T-helper 1 cell treated with Interleukin-12 subunit alpha and Interleukin-12 subunit beta and Interleukin-4 antibody, amounts not matched to agents 30 μg/mL and 1 μg/mL, for 36 hours (primary cell): ENCODE results near the gene RASA1.

Source experiments
- H3K27ac Mint-ChIP-seq: one replicate; pipeline ENCODE4 v1.8.0; 2021; ENCODE audit warnings: mild to moderate bottlenecking, mixed read lengths
- H3K27me3 Mint-ChIP-seq: one replicate; pipeline ENCODE4 v1.8.0; 2021; ENCODE audit warnings: low read depth, mixed read lengths
- H3K36me3 Mint-ChIP-seq: one replicate; pipeline ENCODE4 v1.8.0; 2021; ENCODE audit warnings: low read depth, mixed read lengths
- H3K4me1 Mint-ChIP-seq: one replicate; pipeline ENCODE4 v1.8.0; 2021; ENCODE audit warnings: low read depth, mixed read lengths
- H3K4me3 Mint-ChIP-seq: one replicate; pipeline ENCODE4 v1.8.0; 2021; ENCODE audit warnings: mild to moderate bottlenecking, moderate library complexity, mixed read lengths
- H3K9me3 Mint-ChIP-seq: one replicate; pipeline ENCODE4 v1.8.0; 2021; ENCODE audit warnings: mixed read lengths

RASA1 gene

DNA sequence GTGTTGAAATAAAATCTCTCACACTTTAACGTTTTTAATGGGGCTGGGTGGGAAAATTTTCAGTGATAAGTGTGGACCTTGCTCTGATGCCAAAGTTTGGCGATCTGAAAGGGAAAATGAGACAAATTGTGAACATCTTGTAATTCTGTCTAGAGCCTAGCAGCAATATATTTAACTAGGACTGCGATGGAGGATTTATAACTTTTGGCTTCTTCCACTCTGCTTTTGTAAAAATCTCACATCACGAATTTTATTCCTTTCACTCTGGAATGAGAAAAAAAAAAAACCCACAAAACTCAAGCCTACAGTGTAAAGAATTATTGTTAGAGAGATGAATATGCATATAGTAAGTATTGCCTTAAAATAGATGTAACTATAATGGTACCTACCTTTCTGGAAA is 125.1 kb downstream of the RASA1 start:
- no peaks in the 10 kb centered on the region for H3K9me3 Mint-ChIP-seq
- H3K4me1 Mint-ChIP-seq, result peaks cover 19% of the 10 kb centered on the region
- H3K27ac Mint-ChIP-seq, result no peak overlapping the region
- H3K36me3 Mint-ChIP-seq, result peaks cover 42% of the 10 kb centered on the region
- H3K27me3 Mint-ChIP-seq, result no peaks in the 10 kb centered on the region
- H3K4me3 Mint-ChIP-seq, result no peak overlapping the region

DNA sequence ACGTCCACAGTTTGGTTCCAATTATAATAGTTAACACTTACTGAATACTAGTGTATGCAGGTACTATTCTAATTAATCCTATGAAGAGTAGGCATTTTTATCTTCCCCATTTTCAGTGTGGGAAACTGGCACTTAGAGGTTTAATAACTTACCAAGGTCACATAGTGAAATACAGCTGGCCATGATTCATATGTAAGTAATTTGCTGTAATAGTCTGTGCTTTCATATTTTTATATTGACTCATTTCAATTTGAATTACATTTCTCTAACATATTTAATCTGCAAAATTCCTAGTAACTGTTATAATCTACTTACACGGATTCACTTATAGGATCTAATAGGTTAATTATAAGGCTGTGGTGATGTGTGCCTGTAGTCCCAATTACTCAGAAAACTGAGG is 125.6 kb downstream of the RASA1 start:
- no peak overlapping the region for H3K27ac Mint-ChIP-seq
- peaks cover 38% of the 10 kb centered on the region for H3K36me3 Mint-ChIP-seq
- H3K9me3 Mint-ChIP-seq, result no peaks in the 10 kb centered on the region
- H3K4me3 Mint-ChIP-seq, result no peak overlapping the region
- H3K4me1 Mint-ChIP-seq, result peaks cover 19% of the 10 kb centered on the region
- no peaks in the 10 kb centered on the region for H3K27me3 Mint-ChIP-seq

DNA sequence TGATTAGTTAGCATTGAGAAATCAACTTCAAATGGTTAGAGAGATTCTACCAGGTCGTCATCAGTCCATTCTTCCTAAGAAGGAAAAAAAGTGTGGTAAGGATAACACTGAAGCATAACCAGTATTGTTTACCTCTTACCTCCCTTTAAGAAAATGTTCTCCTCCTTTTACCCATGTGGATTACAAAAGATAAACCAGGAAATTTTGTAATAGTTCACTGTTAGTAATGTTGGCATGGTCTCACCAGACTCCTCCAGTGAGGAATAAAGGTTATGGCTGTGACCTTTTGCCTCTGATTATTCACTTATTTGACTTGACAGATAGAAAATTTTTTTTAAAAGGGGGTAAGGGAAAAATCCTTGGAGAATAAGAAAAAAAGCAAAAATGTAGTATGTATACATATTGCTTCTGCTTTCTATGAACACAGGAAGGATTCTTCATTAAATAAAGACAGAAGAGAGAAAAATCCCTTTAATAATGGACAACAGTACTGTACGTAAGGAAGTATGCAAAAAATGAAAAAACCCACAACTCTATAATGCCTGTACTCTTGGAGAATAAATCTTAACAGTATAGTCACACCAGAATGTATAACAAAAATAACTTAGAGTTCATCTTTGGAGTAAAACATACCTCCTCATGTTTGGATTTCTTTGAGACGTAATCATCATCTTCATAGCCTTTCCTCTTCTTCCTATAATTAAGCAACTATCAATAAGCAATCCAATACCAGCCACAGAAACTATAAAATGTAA is 126.9 kb downstream of the RASA1 start:
- H3K4me1 Mint-ChIP-seq, result peaks cover 19% of the 10 kb centered on the region
- H3K36me3 Mint-ChIP-seq, result peaks cover 43% of the 10 kb centered on the region
- H3K27ac Mint-ChIP-seq, result no peak overlapping the region
- H3K9me3 Mint-ChIP-seq, result no peaks in the 10 kb centered on the region
- no peaks in the 10 kb centered on the region for H3K27me3 Mint-ChIP-seq
- no peak overlapping the region for H3K4me3 Mint-ChIP-seq

DNA sequence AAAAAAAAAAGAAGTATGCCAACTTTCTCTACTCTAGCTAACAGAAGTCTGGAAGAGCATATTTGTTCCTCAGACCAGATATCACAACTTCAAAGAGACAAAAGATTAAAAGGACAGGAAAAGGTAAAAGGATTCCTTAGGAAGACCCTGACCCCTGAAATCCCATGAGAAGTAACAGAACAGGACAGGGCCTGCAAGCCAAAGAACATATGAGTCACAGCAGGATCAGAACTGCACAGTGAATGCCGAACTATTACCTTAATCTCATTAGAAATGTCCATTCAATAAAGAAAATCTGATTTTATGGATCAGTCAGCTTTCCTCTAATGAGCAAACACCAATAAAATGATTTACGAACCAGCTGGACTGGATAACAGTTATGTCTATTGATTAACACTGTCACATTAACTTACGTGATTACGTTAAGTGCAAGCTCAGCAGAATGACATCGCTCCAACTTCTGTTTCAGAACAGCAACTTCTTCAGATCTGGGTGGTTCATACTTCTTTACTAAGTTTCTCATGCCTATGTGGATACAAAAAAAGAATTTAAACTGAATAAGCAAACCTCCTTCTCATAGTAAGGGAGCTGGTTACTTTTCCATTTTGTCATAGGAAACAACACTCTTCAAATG is 131.4 kb downstream of the RASA1 start:
- H3K4me1 Mint-ChIP-seq, result peaks cover 16% of the 10 kb centered on the region
- H3K4me3 Mint-ChIP-seq, result no peak overlapping the region
- no peaks in the 10 kb centered on the region for H3K27me3 Mint-ChIP-seq
- no peak overlapping the region for H3K27ac Mint-ChIP-seq
- peaks cover 38% of the 10 kb centered on the region for H3K36me3 Mint-ChIP-seq
- no peaks in the 10 kb centered on the region for H3K9me3 Mint-ChIP-seq

DNA sequence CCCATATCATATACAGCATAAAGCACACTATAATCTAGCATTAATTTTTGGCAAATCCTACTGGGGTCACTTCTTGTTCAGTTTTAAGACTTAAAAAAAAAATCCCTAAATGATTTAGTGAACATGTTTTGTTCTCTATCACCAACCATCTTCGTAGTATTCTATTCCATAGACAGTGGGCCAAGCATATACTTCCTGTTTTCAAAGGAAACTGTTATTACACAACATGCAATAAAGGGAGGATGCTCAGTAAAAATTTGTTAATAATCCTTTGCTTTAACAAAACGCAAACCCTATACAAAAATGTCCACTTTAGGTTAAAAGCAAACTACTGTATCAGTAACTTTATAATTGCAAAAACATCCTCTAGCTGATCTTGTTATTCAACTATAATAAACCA is 132.0 kb downstream of the RASA1 start:
- Mint-ChIP-seq H3K27me3 (no peaks in the 10 kb centered on the region), H3K27ac (no peak overlapping the region), H3K4me1 (peaks cover 15% of the 10 kb centered on the region), H3K4me3 (no peak overlapping the region), H3K9me3 (no peaks in the 10 kb centered on the region), H3K36me3 (peaks cover 40% of the 10 kb centered on the region)

- H3K36me3 Mint-ChIP-seq, result peaks cover 35% of the 10 kb centered on the region
- no peak overlapping the region for H3K4me3 Mint-ChIP-seq
- H3K27ac Mint-ChIP-seq, result no peak overlapping the region
- H3K27me3 Mint-ChIP-seq, result no peaks in the 10 kb centered on the region
- H3K9me3 Mint-ChIP-seq, result no peaks in the 10 kb centered on the region
- H3K4me1 Mint-ChIP-seq, result peaks cover 10% of the 10 kb centered on the region
Measured at GRCh38 chr5:87400305-87400899, 132.7 kb downstream of the RASA1 start.

- H3K4me3 Mint-ChIP-seq, result no peak overlapping the region
- H3K27ac Mint-ChIP-seq, result no peak overlapping the region
- peaks cover 17% of the 10 kb centered on the region for H3K4me1 Mint-ChIP-seq
- no peaks in the 10 kb centered on the region for H3K9me3 Mint-ChIP-seq
- H3K36me3 Mint-ChIP-seq, result peaks cover 44% of the 10 kb centered on the region
- no peaks in the 10 kb centered on the region for H3K27me3 Mint-ChIP-seq
Measured at GRCh38 chr5:87401626-87402025, 133.9 kb downstream of the RASA1 start.

DNA sequence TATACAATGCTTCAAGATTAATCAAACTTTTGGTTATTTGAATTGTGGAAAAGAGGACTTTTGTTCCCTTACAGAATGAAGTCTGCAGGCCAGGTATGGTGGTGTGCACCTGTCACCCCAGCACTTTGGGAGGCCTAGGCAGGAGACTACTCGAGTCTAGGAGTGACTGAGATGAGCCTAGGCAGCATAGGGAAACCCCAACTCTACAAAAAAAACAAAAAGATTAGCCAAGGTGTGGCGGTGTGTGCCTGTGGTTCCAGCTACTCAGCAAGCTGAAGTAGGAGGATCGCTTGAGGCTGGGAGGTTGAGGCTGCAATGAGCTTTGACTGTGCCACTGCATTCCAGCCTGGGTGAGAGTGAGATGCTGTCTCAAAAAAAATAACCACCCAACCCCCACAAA is 135.7 kb downstream of the RASA1 start:
- no peak overlapping the region for H3K27ac Mint-ChIP-seq
- peaks cover 27% of the 10 kb centered on the region for H3K4me1 Mint-ChIP-seq
- peaks cover 56% of the 10 kb centered on the region for H3K36me3 Mint-ChIP-seq
- H3K4me3 Mint-ChIP-seq, result no peak overlapping the region
- H3K27me3 Mint-ChIP-seq, result no peaks in the 10 kb centered on the region
- H3K9me3 Mint-ChIP-seq, result no peaks in the 10 kb centered on the region

GRCh38 chr5:87403899-87404298 is 136.2 kb downstream of the RASA1 start:
- Mint-ChIP-seq H3K4me1 (peaks cover 31% of the 10 kb centered on the region), H3K9me3 (no peaks in the 10 kb centered on the region), H3K4me3 (no peak overlapping the region), H3K27ac (no peak overlapping the region), H3K27me3 (no peaks in the 10 kb centered on the region), H3K36me3 (peaks cover 57% of the 10 kb centered on the region)

DNA sequence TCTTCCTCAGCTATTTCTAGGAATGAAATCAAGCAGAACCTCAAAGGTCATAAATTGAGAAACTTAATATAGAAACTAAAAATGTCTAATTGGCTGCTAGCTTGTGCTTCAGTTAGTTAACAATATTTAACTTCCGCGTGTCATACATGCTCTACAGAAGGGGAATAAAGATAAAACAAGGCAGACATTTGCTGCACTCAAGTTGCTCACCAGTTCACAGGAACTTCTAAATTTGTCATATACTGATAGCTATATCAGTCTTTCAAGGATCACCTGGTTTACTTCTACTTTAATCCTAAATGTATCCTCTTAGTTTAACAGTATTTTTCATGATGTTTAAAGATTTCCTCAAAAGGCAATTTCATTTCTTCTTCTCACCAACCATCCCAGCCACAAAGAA is 136.7 kb downstream of the RASA1 start:
- Mint-ChIP-seq H3K4me1 (peaks cover 33% of the 10 kb centered on the region), H3K27me3 (no peaks in the 10 kb centered on the region), H3K36me3 (peaks cover 54% of the 10 kb centered on the region), H3K4me3 (no peak overlapping the region), H3K27ac (no peak overlapping the region), H3K9me3 (no peaks in the 10 kb centered on the region)

DNA sequence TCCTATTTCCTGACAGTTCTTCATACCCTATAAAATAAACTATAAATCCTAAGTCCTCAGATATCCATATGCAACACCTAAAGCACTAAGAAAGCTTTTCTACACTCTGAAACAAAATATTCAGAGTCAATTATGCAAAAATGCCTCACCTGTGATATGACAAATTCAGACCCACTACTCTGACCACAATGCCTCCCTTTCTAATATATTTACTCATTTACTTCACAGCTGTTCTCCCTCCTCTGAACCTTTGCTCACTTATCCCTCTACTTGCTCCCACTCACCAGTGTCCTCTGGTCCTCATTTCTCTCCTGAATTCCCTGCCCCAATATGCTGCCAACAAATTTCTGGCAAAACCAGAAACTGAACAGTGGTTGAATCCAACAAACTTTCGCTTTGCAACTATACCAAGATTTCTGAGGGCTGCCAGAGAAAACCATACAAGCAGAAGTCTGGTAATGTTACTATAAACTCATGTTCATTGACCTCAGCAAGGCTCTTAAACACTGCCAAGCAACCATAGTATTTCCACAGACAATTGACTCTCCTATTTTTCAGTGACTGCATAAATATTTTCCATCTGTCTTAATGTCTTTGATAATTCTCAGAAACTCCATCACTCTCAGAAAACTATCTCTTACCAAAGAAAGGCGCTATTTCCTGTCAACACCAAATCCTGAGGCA is 137.9 kb downstream of the RASA1 start:
- H3K27ac Mint-ChIP-seq, result peak overlapping the region; percentile 79
- no peaks in the 10 kb centered on the region for H3K27me3 Mint-ChIP-seq
- no peaks in the 10 kb centered on the region for H3K9me3 Mint-ChIP-seq
- H3K4me3 Mint-ChIP-seq, result no peak overlapping the region
- H3K36me3 Mint-ChIP-seq, result peaks cover 54% of the 10 kb centered on the region
- H3K4me1 Mint-ChIP-seq, result peaks cover 35% of the 10 kb centered on the region

DNA sequence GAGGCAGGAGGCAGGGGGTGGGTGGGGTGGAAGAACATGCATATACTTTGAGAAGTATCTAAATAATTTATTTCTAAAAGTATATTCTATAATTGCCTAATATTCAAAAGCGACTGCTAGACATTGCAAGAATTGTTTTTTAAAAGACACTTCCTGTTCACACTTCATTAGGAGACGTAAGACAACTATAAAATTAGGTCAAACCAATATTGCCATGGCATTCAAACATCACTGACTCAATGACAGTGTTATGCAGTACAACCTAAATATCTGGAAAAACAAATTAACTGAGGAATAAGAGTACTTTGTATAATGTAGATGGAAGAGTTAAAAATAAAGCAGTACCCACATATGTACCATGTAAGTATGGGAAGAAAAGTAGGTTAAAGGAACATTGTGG is 140.5 kb downstream of the RASA1 start:
- Mint-ChIP-seq H3K27ac (no peak overlapping the region), H3K4me3 (no peak overlapping the region), H3K36me3 (peaks cover 49% of the 10 kb centered on the region), H3K4me1 (peaks cover 48% of the 10 kb centered on the region), H3K9me3 (no peaks in the 10 kb centered on the region), H3K27me3 (no peaks in the 10 kb centered on the region)

DNA sequence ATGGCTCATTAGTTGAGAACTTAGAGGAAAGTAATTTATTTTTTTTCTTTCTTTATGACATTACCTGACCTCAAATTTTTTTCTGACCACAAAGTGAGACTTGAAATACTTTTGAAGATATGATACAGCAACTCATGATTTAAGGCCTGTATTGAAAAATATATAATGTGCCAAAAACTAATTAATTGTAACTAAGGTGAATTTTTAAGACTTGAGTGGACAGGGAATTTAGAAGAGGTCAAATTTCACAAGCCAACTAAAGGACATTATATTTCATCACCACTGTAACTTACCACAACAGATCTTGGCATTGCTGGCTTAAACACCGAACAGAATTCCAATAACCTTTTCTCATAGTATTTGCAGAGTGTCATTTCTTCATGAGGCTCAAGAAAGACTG is 143.2 kb downstream of the RASA1 start:
- peaks cover 35% of the 10 kb centered on the region for H3K36me3 Mint-ChIP-seq
- no peaks in the 10 kb centered on the region for H3K9me3 Mint-ChIP-seq
- peaks cover 43% of the 10 kb centered on the region for H3K4me1 Mint-ChIP-seq

GRCh38 chr5:87411586-87411972 is 143.9 kb downstream of the RASA1 start:
- Mint-ChIP-seq H3K27ac (peak overlapping the region; percentile 95), H3K27me3 (no peaks in the 10 kb centered on the region), H3K36me3 (peaks cover 31% of the 10 kb centered on the region), H3K4me3 (peak overlapping the region; percentile 97), H3K4me1 (peaks cover 38% of the 10 kb centered on the region), H3K9me3 (no peaks in the 10 kb centered on the region)

More for the DNA sequence above, 143.2 kb downstream of the RASA1 start:
- Mint-ChIP-seq H3K27me3 (no peaks in the 10 kb centered on the region), H3K4me3 (peak overlapping the region; percentile 82), H3K27ac (peak overlapping the region; percentile 82)
